Stomach (tissue), 9 donors: ENCODE measurements around the gene BCL2. TPM values are rescaled to one million over a fixed set of nuclear protein-coding genes. Genes with fewer than 3 reads are reported as not detected.
A peak's percentile ranks its signal among the peaks of the same experiment; 100 is the strongest.

ENCODE experiments used
- DNase-seq, 2 donors: peaks; one replicate each; pipeline versions ENCODE4 v3.0.0 to v3.0.0-alpha.2; 2013 to 2019
- H3K27ac ChIP-seq, 5 donors: fragments of 200-600 bp in 4 of 5; sonication (generic) in 4 of 5; one replicate each; pipeline ENCODE4 v1.5.1; 2013 to 2019; ENCODE audit warnings: mild to moderate bottlenecking in 1 of 5, moderate library complexity in 1 of 5
- H3K27me3 ChIP-seq, 3 donors: fragments of 200-600 bp; sonication (generic); one replicate each; pipeline ENCODE4 v1.5.1; 2017 to 2019; ENCODE audit warnings: mixed run types in 1 of 3
- H3K36me3 ChIP-seq, 4 donors: fragments of 200-600 bp; sonication (generic); 1 replicate in 3 of 4; 2 replicates in 1 of 4; pipeline ENCODE4 v1.5.1; 2016 to 2019
- H3K4me1 ChIP-seq, 4 donors: fragments of 200-600 bp; sonication (generic); one replicate each; pipeline ENCODE4 v1.5.1; 2016 to 2019
- H3K4me3 ChIP-seq, 4 donors: fragments of 200-600 bp; sonication (generic) in 3 of 4; one replicate each; pipeline ENCODE4 v1.5.1; 2016 to 2019; ENCODE audit warnings: mild to moderate bottlenecking in 1 of 4
- H3K9me3 ChIP-seq, 4 donors: fragments of 200-600 bp; sonication (generic); one replicate each; pipeline ENCODE4 v1.5.1; 2016 to 2019
- CTCF ChIP-seq, 7 experiments: fragments of 450-650 bp in 4 of 7; fragments of 200-600 bp in 3 of 7; sonication (generic) in 3 of 7; IDR thresholded peaks; one replicate each; pipeline ENCODE4 v1.5.1; 2016 to 2019; ENCODE audit warnings: antibody characterized with exemption in 7 of 7, control low read depth in 2 of 7, mild to moderate bottlenecking in 1 of 7
- EP300 ChIP-seq: sonication (generic); formaldehyde crosslinking; IDR thresholded peaks from one replicate; pipeline ENCODE4 v1.6.1; 2017; ENCODE audit warnings: antibody characterized with exemption
- POLR2A ChIP-seq, 4 donors: fragments of 450-650 bp; IDR thresholded peaks; one replicate each; pipeline ENCODE4 v1.6.1; 2016; ENCODE audit warnings: antibody characterized with exemption in 4 of 4, control low read depth in 2 of 4, mild to moderate bottlenecking in 1 of 4, moderate library complexity in 1 of 4
- POLR2AphosphoS5 ChIP-seq, 3 donors: sonication (generic); formaldehyde crosslinking; IDR thresholded peaks; one replicate each; pipeline ENCODE4 v1.6.1; 2016; ENCODE audit warnings: antibody characterized with exemption in 3 of 3
- WGBS, 5 donors: extraction: QIAGEN DNeasy Blood & Tissue Kit in 3 of 5; methylation state at CpG; one replicate each; pipeline versions ENCODE4 v1.1.5 to v1.1.7; 2013 to 2018; 5-methylcytosine and 5-hydroxymethylcytosine counted together
- intact Hi-C: fragments of 100-400 bp; cut with DNase I; formaldehyde crosslinking; loops from one replicate; pipeline ENCODE4 v1.15.1; 2023; ENCODE audit warnings: low total_unique reads
- polyA plus RNA-seq, 3 donors: library from polyadenylated mRNA; stranded (reverse); fragments of 200-250 nt; gene quantifications; one replicate each; pipeline ENCODE4 v1.2.3, GENCODE V29; 2013
- total RNA-seq, 5 donors: library from RNA; depleted of rRNA; stranded (reverse); fragments of >200 nt; gene quantifications; one replicate each; pipeline versions ENCODE4 v1.1.0 to v1.2.3, GENCODE V29; 2014 to 2016
- donor health status: healthy with polysubstance abuse.
- donor health status: Bipolar disorder and iron deficiency.
- donor health status: healthy.

Gene BCL2
- total and polyA plus RNA-seq, 8 donors, result 1.5 to 53.9 (median 6.0) TPM

GRCh38 chr18:63187791-63188460 lies 131.6 kb downstream of the BCL2 start:
- intact Hi-C loops, result no loop called here
- WGBS, 5 donors, result 39 to 54% (median 41%) methylated on average over 6 of the region's 6 CpGs
- DNase-seq, result no peak
- peaks cover 12 to 56% (median 18%) of the 10 kb centered on the region in 4 donors for H3K4me1 ChIP-seq
- TF ChIP-seq EP300, result no peak
- no peak for TF ChIP-seq CTCF (IDR thresholded peaks at IDR 0.05)
- no peak for TF ChIP-seq POLR2A (IDR thresholded peaks at IDR 0.05)
- TF ChIP-seq POLR2AphosphoS5 (IDR thresholded peaks at IDR 0.05), result no peak
- H3K4me3 ChIP-seq, result no peak overlapping the region
- no peaks in the 10 kb centered on the region for H3K9me3 ChIP-seq
- no peaks in the 10 kb centered on the region for H3K36me3 ChIP-seq
- H3K27ac ChIP-seq, result peak overlapping the region in 3 of 5 donors; percentile 4 to 15 (median 9)
- no peaks in the 10 kb centered on the region for H3K27me3 ChIP-seq

- H3K27ac ChIP-seq, result peak overlapping the region in 3 of 5 donors; percentile 4 to 15 (median 9)
- TF ChIP-seq POLR2AphosphoS5 (IDR thresholded peaks at IDR 0.05) (no peak), POLR2A (IDR thresholded peaks at IDR 0.05) (no peak), EP300 (no peak), CTCF (IDR thresholded peaks at IDR 0.05) (no peak)
- WGBS, 5 donors, result 36 to 71% (median 51%) methylated on average over 2 of the region's 2 CpGs
- DNase-seq, result no peak
- no peaks in the 10 kb centered on the region for H3K27me3 ChIP-seq
- H3K9me3 ChIP-seq, result no peaks in the 10 kb centered on the region
- no peak overlapping the region for H3K4me3 ChIP-seq
- intact Hi-C loops, result no loop called here
- H3K36me3 ChIP-seq, result no peaks in the 10 kb centered on the region
- H3K4me1 ChIP-seq, result peaks cover 12 to 56% (median 22%) of the 10 kb centered on the region in 4 donors
Observed at GRCh38 chr18:63187223-63187574, 132.4 kb downstream of the BCL2 start.

- Histone ChIP-seq H3K36me3 (no peaks in the 10 kb centered on the region), H3K4me1 (peaks cover 12 to 56% (median 24%) of the 10 kb centered on the region in 4 donors), H3K9me3 (no peaks in the 10 kb centered on the region), H3K27me3 (no peaks in the 10 kb centered on the region), H3K4me3 (no peak overlapping the region), H3K27ac (peak overlapping the region in 2 of 5 donors; percentile 4 to 15)
- 26 to 41% (median 29%) methylated on average over 2 of the region's 2 CpGs for WGBS, 5 donors
- TF ChIP-seq EP300, result no peak
- no peak for TF ChIP-seq CTCF (IDR thresholded peaks at IDR 0.05)
- no peak for TF ChIP-seq POLR2AphosphoS5 (IDR thresholded peaks at IDR 0.05)
- no peak for TF ChIP-seq POLR2A (IDR thresholded peaks at IDR 0.05)
- intact Hi-C loops, result no loop called here
- DNase-seq, result no peak
Observed at GRCh38 chr18:63186520-63187222, 132.9 kb downstream of the BCL2 start.

- Histone ChIP-seq H3K27me3 (no peaks in the 10 kb centered on the region), H3K4me1 (peaks cover 12 to 63% (median 26%) of the 10 kb centered on the region in 4 donors), H3K4me3 (no peak overlapping the region), H3K36me3 (no peaks in the 10 kb centered on the region), H3K27ac (no peak overlapping the region), H3K9me3 (no peaks in the 10 kb centered on the region)
- WGBS, 5 donors, result 68 to 79% (median 72%) methylated on average over 2 of the region's 2 CpGs
- intact Hi-C loops, result no loop called here
- DNase-seq, result no peak
- TF ChIP-seq POLR2AphosphoS5 (IDR thresholded peaks at IDR 0.05) (no peak), EP300 (no peak), CTCF (IDR thresholded peaks at IDR 0.05) (no peak), POLR2A (IDR thresholded peaks at IDR 0.05) (no peak)
Observed at GRCh38 chr18:63185984-63186383, 133.6 kb downstream of the BCL2 start.
